ENCODE data around the gene PFKP.

DNA sequence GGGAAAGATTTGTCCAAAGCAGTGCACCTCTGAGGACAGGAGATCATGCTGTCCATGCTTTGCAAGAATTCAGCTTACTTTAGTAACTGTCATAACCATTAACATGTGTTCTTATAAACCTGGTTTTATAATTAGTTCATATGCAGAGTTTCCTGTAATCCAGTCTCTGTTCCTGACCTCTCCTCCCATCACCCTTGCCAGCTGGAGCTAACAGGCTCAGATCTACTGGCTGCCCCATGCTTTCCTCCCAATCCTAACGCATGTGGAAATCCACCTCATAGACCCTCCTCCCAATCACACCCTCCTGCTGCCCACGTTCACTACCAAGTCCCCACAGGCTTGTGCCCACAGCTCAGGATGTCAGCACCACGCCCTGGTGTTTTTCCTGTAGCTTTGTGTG is 45.3 kb upstream of the PFKP start:
- TF ChIP-seq, protein P1, sequence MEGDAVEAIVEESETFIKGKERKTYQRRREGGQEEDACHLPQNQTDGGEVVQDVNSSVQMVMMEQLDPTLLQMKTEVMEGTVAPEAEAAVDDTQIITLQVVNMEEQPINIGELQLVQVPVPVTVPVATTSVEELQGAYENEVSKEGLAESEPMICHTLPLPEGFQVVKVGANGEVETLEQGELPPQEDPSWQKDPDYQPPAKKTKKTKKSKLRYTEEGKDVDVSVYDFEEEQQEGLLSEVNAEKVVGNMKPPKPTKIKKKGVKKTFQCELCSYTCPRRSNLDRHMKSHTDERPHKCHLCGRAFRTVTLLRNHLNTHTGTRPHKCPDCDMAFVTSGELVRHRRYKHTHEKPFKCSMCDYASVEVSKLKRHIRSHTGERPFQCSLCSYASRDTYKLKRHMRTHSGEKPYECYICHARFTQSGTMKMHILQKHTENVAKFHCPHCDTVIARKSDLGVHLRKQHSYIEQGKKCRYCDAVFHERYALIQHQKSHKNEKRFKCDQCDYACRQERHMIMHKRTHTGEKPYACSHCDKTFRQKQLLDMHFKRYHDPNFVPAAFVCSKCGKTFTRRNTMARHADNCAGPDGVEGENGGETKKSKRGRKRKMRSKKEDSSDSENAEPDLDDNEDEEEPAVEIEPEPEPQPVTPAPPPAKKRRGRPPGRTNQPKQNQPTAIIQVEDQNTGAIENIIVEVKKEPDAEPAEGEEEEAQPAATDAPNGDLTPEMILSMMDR (IDR thresholded peaks at IDR 0.05), result no peak
- TF ChIP-seq, protein P2, sequence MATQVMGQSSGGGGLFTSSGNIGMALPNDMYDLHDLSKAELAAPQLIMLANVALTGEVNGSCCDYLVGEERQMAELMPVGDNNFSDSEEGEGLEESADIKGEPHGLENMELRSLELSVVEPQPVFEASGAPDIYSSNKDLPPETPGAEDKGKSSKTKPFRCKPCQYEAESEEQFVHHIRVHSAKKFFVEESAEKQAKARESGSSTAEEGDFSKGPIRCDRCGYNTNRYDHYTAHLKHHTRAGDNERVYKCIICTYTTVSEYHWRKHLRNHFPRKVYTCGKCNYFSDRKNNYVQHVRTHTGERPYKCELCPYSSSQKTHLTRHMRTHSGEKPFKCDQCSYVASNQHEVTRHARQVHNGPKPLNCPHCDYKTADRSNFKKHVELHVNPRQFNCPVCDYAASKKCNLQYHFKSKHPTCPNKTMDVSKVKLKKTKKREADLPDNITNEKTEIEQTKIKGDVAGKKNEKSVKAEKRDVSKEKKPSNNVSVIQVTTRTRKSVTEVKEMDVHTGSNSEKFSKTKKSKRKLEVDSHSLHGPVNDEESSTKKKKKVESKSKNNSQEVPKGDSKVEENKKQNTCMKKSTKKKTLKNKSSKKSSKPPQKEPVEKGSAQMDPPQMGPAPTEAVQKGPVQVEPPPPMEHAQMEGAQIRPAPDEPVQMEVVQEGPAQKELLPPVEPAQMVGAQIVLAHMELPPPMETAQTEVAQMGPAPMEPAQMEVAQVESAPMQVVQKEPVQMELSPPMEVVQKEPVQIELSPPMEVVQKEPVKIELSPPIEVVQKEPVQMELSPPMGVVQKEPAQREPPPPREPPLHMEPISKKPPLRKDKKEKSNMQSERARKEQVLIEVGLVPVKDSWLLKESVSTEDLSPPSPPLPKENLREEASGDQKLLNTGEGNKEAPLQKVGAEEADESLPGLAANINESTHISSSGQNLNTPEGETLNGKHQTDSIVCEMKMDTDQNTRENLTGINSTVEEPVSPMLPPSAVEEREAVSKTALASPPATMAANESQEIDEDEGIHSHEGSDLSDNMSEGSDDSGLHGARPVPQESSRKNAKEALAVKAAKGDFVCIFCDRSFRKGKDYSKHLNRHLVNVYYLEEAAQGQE (IDR thresholded peaks at IDR 0.05; ENCODE audit: insufficient read depth in 1 of 2, low read depth in 2 of 2, low read length in 1 of 2), result no peak
- no peak for TF ChIP-seq TCF7L2 (IDR thresholded peaks at IDR 0.05; ENCODE audit: low read depth, low read length)
- no peak for TF ChIP-seq SIN3A (IDR thresholded peaks at IDR 0.05; ENCODE audit: borderline replicate concordance, insufficient read depth, low read depth, low read length)
- TF ChIP-seq POLR2AphosphoS5 (IDR thresholded peaks at IDR 0.05; ENCODE audit: low read depth, low read length), result no peak
